MCF 10A (cell line): Measurements from ENCODE around the gene NR1H3. TPM values are rescaled to one million over a fixed set of nuclear protein-coding genes. Genes with fewer than 3 reads are reported as not detected.
"Not testable (repeated sequence)": the region's sequence is repeated elsewhere in the genome, so short reads cannot be mapped to it uniquely, and the experiment has no call there.

Source experiments
- Bru-seq: library from RNA; stranded (reverse); fragments of 400-500 nt; gene quantifications from one replicate; lab custom pipeline; 2021; lab: Mats Ljungman, UMichigan
- BruChase-seq, 2 experiments: library from RNA; stranded (reverse); fragments of 400-500 nt; gene quantifications; one replicate each; lab custom pipeline; 2021; lab: Mats Ljungman, UMichigan
- BruUV-seq: library from RNA; stranded (reverse); fragments of 400-500 nt; replicated peaks from 2 replicates; lab custom pipeline; 2021; lab: Mats Ljungman, UMichigan
- CTCF ChIA-PET: fragments of 300-600 bp; sonication (Branson Sonifier 250); formaldehyde crosslinking; extraction: SDS; loops from one replicate; lab custom pipeline; 2021; ENCODE audit warnings: antibody characterized with exemption, inconsistent platforms; lab: Yijun Ruan, JAX
- POLR2A ChIA-PET: fragments of 300-600, 350-650 bp; sonication (Branson Sonifier 250); formaldehyde crosslinking; extraction: SDS; loops from one replicate; lab custom pipeline; 2020; ENCODE audit warnings: antibody characterized with exemption, inconsistent platforms; lab: Yijun Ruan, JAX
- DNase-seq: peaks from one replicate; pipeline ENCODE4 v3.0.0-alpha.2; 2018; ENCODE audit not compliant: unreplicated experiment
- H3K27ac Mint-ChIP-seq: one replicate; pipeline ENCODE4 v1.8.0; 2022; ENCODE audit warnings: mild to moderate bottlenecking, low read depth, mixed read lengths; ENCODE audit not compliant: unreplicated experiment
- H3K27me3 Mint-ChIP-seq: one replicate; pipeline ENCODE4 v1.8.0; 2022; ENCODE audit warnings: mixed read lengths; ENCODE audit not compliant: insufficient read depth, unreplicated experiment
- H3K36me3 Mint-ChIP-seq: one replicate; pipeline ENCODE4 v1.8.0; 2022; ENCODE audit warnings: mild to moderate bottlenecking, moderate library complexity, mixed read lengths; ENCODE audit not compliant: insufficient read depth, unreplicated experiment
- H3K4me1 Mint-ChIP-seq: one replicate; pipeline ENCODE4 v1.8.0; 2022; ENCODE audit warnings: mixed read lengths; ENCODE audit not compliant: insufficient read depth, unreplicated experiment
- H3K4me3 Mint-ChIP-seq: one replicate; pipeline ENCODE4 v1.8.0; 2022; ENCODE audit warnings: mild to moderate bottlenecking, moderate library complexity, mixed read lengths; ENCODE audit not compliant: unreplicated experiment
- H3K9me3 Mint-ChIP-seq: one replicate; pipeline ENCODE4 v1.8.0; 2022; ENCODE audit warnings: mixed read lengths; ENCODE audit not compliant: unreplicated experiment
- CTCF ChIP-seq: fragments of 200-600 bp; IDR thresholded peaks from one replicate; pipeline ENCODE4 v1.8.0; 2022; ENCODE audit warnings: antibody characterized with exemption, mild to moderate bottlenecking; ENCODE audit not compliant: unreplicated experiment
- intact Hi-C: fragments of 100-400 bp; cut with micrococcal nuclease; formaldehyde crosslinking; loops from 2 replicates; pipeline ENCODE4 v1.14.1; 2022
- long read RNA-seq: library from polyadenylated mRNA; stranded (forward); transcript quantifications from one replicate; pipeline ENCODE4 v2.0.0, GENCODE V29; 2022
- total RNA-seq: library from RNA; stranded (reverse); gene quantifications from 2 replicates; pipeline ENCODE4 v1.2.3, GENCODE V29; 2022

The NR1H3 gene
- total RNA-seq = 17.8 and 20.0 TPM in 2 replicates
- Bru-seq, nascent RNA = percentile 44 among the genes with signal in this experiment
- percentile 59 among the genes with signal in this experiment for BruChase-seq, experiment 1, labeled RNA remaining after a 6-hour chase
- percentile 51 among the genes with signal in this experiment for BruChase-seq, experiment 2, labeled RNA remaining after a 2-hour chase
- long read RNA-seq, partial matches to known transcripts = 3 of 24 reads
- long read RNA-seq, other reads (novel, unspliced or antisense) = 19 of 24 reads

DNA sequence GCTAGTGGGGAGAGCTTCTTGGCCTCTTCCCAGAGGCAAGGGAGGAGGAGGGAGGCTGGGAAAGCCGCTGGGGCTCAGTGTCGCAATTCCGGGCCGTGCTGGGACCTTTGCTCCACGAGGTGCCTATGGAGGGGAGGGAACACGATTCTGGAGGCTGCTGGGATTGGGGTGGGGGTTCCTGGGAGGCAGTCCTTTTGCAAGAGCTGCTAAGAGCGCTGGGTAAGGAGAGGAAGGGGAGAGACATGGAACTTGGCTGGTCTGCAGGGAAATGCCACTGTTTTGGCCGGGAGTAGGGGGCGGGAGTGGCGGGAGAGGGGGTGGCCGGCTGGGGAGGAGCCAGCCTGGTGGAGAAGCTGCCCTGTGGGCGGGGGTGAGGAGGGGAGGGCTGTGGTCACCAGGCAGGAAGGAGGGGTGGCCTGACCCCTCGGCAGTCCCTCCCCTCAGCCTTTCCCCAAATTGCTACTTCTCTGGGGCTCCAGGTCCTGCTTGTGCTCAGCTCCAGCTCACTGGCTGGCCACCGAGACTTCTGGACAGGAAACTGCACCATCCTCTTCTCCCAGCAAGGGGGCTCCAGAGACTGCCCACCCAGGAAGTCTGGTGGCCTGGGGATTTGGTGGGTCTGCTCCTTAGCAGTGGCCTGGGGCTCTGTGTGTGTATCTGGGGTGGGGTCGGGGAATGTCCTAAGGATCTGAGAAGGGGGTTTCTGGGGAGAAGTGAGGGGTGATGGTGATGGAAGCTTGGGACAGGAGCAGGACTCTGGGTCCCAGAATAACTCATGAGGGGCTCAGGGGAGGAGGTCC, at the start of gene NR1H3:
Gene NR1H3, plus strand, starts transcription at position 480 of the 800 bp plus-strand sequence. CDS start 1,221 bp downstream, outside the sequence.
- no TSS peak for BruUV-seq
- Mint-ChIP-seq H3K4me1 (peaks cover 24% of the 10 kb centered on the region), H3K9me3 (no peaks in the 10 kb centered on the region), H3K36me3 (no peaks in the 10 kb centered on the region), H3K4me3 (peak within 1 kb of the TSS; percentile 80), H3K27ac (peak within 1 kb of the TSS; percentile 1), H3K27me3 (no peaks in the 10 kb centered on the region)
- ChIA-PET CTCF (interaction anchor here (0.6 to 4.2 kb wide), 9 partner anchors 9 to 595 kb away, joined by 3 to 33 read pairs (median 4); partner anchors contain the start of gene ACP2), POLR2A (interaction anchor here (0.8 to 3.3 kb wide), 8 partner anchors 9 to 73 kb away, joined by 3 to 38 read pairs (median 6); partner anchors contain the start of genes ACP2 and DDB2)
- peak; percentile 88 for DNase-seq
- intact Hi-C loops = loop anchor here (2.0 kb wide), 2 partner anchors 91 to 97 kb away; no protein-coding TSS in a partner anchor
- peak; percentile 32 for TF ChIP-seq CTCF

GRCh38 chr11:47208008-47208552, 49.7 kb upstream of the NR1H3 start:
- POLR2A ChIA-PET = interaction anchor here (0.8 to 1.7 kb wide), 3 partner anchors 14 to 18 kb away, joined by 3 to 5 read pairs (median 5); no protein-coding TSS in a partner anchor
- intact Hi-C loops, BruUV-seq, H3K4me3 Mint-ChIP-seq, H3K36me3 Mint-ChIP-seq, H3K9me3 Mint-ChIP-seq, H3K4me1 Mint-ChIP-seq, DNase-seq, H3K27me3 Mint-ChIP-seq, H3K27ac Mint-ChIP-seq: not testable (repeated sequence)
- CTCF ChIA-PET = interaction anchor here (0.8 kb wide), 1 partner anchor 23 kb away, joined by 5 read pairs; no protein-coding TSS in a partner anchor

GRCh38 chr11:47208628-47209027, 49.2 kb upstream of the NR1H3 start:
- H3K4me1 Mint-ChIP-seq = peaks cover 9% of the 10 kb centered on the region
- no peak overlapping the region for H3K27ac Mint-ChIP-seq
- no peaks in the 10 kb centered on the region for H3K9me3 Mint-ChIP-seq
- ChIA-PET CTCF (interaction anchor here (0.5 to 0.8 kb wide), 3 partner anchors 13 to 46 kb away, joined by 3 to 5 read pairs (median 3); no protein-coding TSS in a partner anchor), POLR2A (interaction anchor here (0.8 kb wide), 2 partner anchors 15 to 19 kb away, joined by 3 read pairs; no protein-coding TSS in a partner anchor)
- BruUV-seq = no TSS peak
- no peak overlapping the region for H3K4me3 Mint-ChIP-seq
- no peak for DNase-seq
- H3K27me3 Mint-ChIP-seq = no peaks in the 10 kb centered on the region
- intact Hi-C loops = no loop called here
- no peak for TF ChIP-seq CTCF
- H3K36me3 Mint-ChIP-seq = no peaks in the 10 kb centered on the region

GRCh38 chr11:47212938-47213337, 44.9 kb upstream of the NR1H3 start:
- TF ChIP-seq CTCF = no peak
- Mint-ChIP-seq H3K36me3 (peaks cover 20% of the 10 kb centered on the region), H3K27me3 (no peaks in the 10 kb centered on the region), H3K27ac (no peak overlapping the region), H3K9me3 (no peaks in the 10 kb centered on the region), H3K4me1 (peaks cover 4% of the 10 kb centered on the region), H3K4me3 (no peak overlapping the region)
- ChIA-PET CTCF (no interaction called here), POLR2A (interaction anchor here (1.9 to 4.6 kb wide), 2 partner anchors 16 to 26 kb away, joined by 8 to 199 read pairs; partner anchors contain the start of gene PACSIN3)
- no peak for DNase-seq
- intact Hi-C loops = no loop called here
- BruUV-seq = no TSS peak
